GM19397 (cell line): ENCODE measurements around the gene HDLBP.

Experiments
- ATAC-seq: cut with Tn5 transposase; IDR thresholded peaks from one replicate; pipeline ENCODE4 v1.9.1; 2021; ENCODE audit warnings: mild to moderate bottlenecking, moderate library complexity; ENCODE audit not compliant: unreplicated experiment

The HDLBP gene

GRCh38 chr2:241315093-241315878 lies at the start of gene HDLBP:
Gene HDLBP, minus strand, starts transcription at chr2:241315672. Its CDS starts 48,803 bp downstream, at chr2:241266869.
- peak; percentile 70 for ATAC-seq

DNA sequence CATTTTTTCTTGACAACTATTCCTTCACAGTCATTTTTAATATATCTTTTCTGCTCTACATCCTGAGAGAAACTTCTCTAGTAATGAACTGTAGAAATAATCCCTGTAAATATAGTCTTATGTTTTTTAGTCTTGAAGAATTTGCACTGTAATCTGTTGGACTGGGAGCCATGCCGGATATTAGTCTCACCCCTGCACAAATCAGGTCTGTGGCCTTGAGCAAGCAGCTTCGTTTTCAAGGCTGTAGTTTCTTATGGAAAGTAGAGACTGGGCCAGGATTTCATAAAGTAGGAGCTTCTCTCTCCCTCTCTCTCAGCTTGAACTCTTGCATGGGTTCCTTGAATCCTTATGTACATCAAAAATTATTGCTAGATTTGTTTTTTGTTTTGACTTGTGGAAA lies 49.3 kb upstream of the HDLBP start:
- ATAC-seq, result no peak

DNA sequence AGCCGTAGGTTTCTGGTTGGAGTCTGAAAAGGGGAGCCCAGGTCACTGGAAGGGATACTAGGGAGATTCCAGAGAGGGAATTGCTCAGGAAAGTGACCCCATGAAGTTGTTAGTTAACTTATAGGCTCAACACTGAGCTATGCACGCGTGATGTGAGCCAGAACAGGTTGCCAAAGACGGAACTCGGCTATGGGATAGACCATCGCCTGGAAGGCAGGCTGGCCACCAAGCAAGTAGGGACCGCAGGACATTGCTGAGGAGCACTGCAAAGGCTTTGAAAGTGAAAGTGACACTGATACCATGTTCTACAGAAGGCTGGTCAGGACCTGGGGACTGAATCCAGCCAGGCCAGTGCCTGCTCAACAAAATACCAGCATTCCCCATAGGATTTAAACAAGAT lies 48.0 kb upstream of the HDLBP start:
- ATAC-seq, result no peak

GRCh38 chr2:241359481-241360045 lies 44.1 kb upstream of the HDLBP start:
- ATAC-seq, result no peak

DNA sequence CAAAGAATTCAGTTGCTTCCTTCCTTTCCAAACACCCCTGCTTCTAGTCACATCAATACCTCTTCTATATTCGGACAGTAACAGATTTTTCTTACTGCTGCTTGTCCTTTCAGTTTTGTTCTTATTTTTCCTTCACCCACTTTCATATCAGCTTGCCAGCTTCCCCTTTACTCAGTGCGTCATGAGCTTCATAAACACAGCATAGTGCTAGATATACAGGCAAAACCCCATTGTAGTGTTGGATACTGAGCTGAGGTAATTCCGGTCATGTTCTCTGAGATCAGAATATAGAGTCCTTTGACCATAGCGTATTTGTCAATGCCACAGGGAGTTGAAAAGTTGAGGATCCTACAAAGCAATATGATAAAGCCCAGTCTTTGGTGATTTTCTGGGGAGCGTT lies 43.0 kb upstream of the HDLBP start:
- ATAC-seq, result no peak

DNA sequence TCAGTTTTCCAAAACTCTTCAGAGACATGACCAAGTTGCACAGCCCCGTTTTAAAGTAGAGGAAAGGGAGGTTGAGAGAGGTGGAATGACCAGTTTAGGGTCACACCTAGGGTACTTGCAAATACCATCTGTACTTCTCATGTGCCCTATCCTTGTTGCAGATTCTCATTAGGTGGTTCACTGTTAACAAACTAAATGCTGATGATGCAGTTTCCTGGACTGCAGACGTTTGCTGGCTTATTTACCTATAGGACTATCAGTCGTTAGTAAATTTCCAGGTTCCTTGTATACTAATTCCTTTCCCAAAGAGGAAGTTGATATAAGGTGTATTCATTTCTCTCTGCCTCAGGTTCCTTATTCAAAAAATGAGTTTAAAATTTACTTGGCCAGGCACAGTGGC lies 42.1 kb upstream of the HDLBP start:
- no peak for ATAC-seq

GRCh38 chr2:241356871-241357260 lies 41.4 kb upstream of the HDLBP start:
- no peak for ATAC-seq

- ATAC-seq, result peak; percentile 87
Measured at GRCh38 chr2:241355983-241356870, 40.8 kb upstream of the HDLBP start, which contains the start of gene FARP2. Gene FARP2, plus strand, starts transcription at chr2:241356285. Its CDS starts 16,823 bp downstream, at chr2:241373108.

- no peak for ATAC-seq
Measured at GRCh38 chr2:241354668-241355658, 39.5 kb upstream of the HDLBP start.

DNA sequence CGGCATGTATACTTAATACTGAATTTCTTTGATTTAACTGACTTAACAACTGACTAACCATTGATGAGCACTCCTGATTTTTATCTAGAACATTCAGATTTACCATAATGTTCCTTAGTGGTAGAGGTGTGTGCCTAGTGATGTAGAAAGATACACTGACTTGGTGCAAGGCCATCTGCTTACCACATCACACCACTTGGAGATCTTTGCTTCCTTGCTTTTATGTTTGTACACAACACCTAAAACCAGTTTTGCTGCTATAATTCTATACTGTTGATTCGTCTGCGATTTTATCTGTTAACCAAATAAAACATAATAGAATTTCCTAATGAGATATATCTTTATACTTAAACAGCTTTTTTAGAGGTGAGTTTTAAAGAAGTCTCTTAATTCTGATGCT lies 36.8 kb upstream of the HDLBP start:
- no peak for ATAC-seq

- no peak for ATAC-seq
Measured at GRCh38 chr2:241351640-241352031, 36.2 kb upstream of the HDLBP start.

- no peak for ATAC-seq
Measured at GRCh38 chr2:241350878-241351639, 35.6 kb upstream of the HDLBP start.

- ATAC-seq, result no peak
Measured at GRCh38 chr2:241350530-241350877, 35.0 kb upstream of the HDLBP start.

- no peak for ATAC-seq
Measured at GRCh38 chr2:241349941-241350340, 34.5 kb upstream of the HDLBP start.

DNA sequence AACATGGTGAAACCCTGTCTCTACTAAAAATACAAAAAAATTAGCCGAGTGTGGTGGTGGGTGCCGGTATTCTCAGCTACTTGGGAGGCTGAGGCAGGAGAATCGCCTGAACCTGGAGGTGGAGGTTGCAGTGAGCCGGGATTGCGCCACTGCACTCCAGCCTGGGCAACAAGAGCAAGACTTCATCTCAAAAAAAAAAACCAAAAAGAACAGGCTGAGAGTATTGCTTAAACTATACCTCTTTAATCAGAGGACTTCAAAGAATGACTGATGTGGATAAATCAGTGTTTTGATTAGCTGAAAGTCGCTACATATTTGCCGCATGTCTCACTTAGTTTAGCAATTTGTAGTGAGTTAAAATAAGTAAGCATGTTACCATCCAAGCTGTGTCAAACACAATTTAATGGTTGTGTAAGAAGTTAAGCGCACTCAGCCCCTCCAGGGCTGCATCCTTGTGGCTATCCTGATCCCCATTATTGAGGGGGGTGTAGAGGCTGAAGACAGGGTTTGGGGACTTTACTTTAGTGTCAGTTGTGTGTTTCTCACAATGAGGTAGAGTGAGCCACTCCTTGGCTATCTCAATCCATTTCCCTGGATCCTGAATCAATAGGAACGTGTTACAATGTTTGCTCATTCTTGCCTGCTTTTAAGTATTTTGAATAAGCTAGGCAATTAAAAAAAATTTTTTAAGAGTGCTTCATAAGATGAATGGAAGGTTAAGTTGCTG lies 29.6 kb upstream of the HDLBP start:
- ATAC-seq, result no peak

- no peak for ATAC-seq
Measured at GRCh38 chr2:241340631-241341163, 25.2 kb upstream of the HDLBP start.

GRCh38 chr2:241339839-241340630 lies 24.6 kb upstream of the HDLBP start:
- ATAC-seq, result no peak

GRCh38 chr2:241334813-241335212 lies 19.3 kb upstream of the HDLBP start:
- ATAC-seq, result no peak
